Endothelial cell of umbilical vein (primary cell): ENCODE results near the gene TREML1. TPM values are rescaled to one million over a fixed set of nuclear protein-coding genes. Genes with fewer than 3 reads are reported as not detected.

Experiments
- BruUV-seq: library from RNA; stranded (reverse); fragments of 400-500 nt; replicated peaks from 2 replicates; lab custom pipeline; 2021; lab: Mats Ljungman, UMichigan
- CTCF ChIA-PET: fragments of 300-600, 350-600 bp; sonication (Branson Sonifier 250); formaldehyde crosslinking; loops from one replicate; lab custom pipeline; 2021; ENCODE audit warnings: antibody characterized with exemption, inconsistent platforms; lab: Charles Lee
- POLR2A ChIA-PET: fragments of 300-600, 350-600 bp; sonication (Branson Sonifier 250); formaldehyde crosslinking; loops from one replicate; lab custom pipeline; 2021; ENCODE audit warnings: antibody characterized with exemption, inconsistent platforms; lab: Charles Lee
- DNase-seq: peaks from one replicate; pipeline ENCODE4 v3.0.0-alpha.2; 2011; ENCODE audit warnings: low read depth, low spot score
- FAIRE-seq: peaks from 2 replicates; lab custom pipeline; 2011; peaks lifted over from hg19 to GRCh38; lab: Jason Lieb, UNC
- H2AFZ ChIP-seq: 2 replicates; pipeline ENCODE4 v1.6.0; 2012; ENCODE audit warnings: low read depth, low read length, control low read depth, inconsistent platforms
- H3K27ac ChIP-seq: 2 replicates; pipeline ENCODE4 v1.5.1; 2011; ENCODE audit warnings: low read depth, mild to moderate bottlenecking, control low read depth, low read length, moderate library complexity; ENCODE audit not compliant: insufficient read depth
- H3K27me3 ChIP-seq, 2 experiments: 2 replicates each; pipeline versions ENCODE4 v1.6.0 to v1.6.1; 2011; ENCODE audit warnings: low read length in 2 of 2, mixed read lengths in 1 of 2; ENCODE audit not compliant: control insufficient read depth in 2 of 2, insufficient read depth in 2 of 2
- H3K36me3 ChIP-seq, 2 experiments: 2 replicates in 1 of 2; 3 replicates in 1 of 2; pipeline ENCODE4 v1.5.1; 2011; ENCODE audit warnings: low read length in 2 of 2, mild to moderate bottlenecking in 1 of 2, moderate library complexity in 1 of 2; ENCODE audit not compliant: control insufficient read depth in 2 of 2, insufficient read depth in 2 of 2; ENCODE audit errors: extremely low read depth in 1 of 2
- H3K4me1 ChIP-seq: 3 replicates; pipeline ENCODE4 v1.5.1; 2011; ENCODE audit warnings: mild to moderate bottlenecking, low read length; ENCODE audit not compliant: control insufficient read depth, insufficient read depth; ENCODE audit errors: extremely low read depth
- H3K4me2 ChIP-seq: 2 replicates; pipeline ENCODE4 v1.6.1; 2011; ENCODE audit warnings: low read length, control low read depth, mixed read lengths; ENCODE audit not compliant: insufficient read depth
- H3K4me3 ChIP-seq, 3 experiments: fragments of 200-600 bp in 1 of 3; sonication (generic), shearing (Covaris generic) in 1 of 3; replicated peaks in 1 of 3; 2 replicates each; pipeline ENCODE4 v1.5.1; 2011 to 2016; ENCODE audit warnings: control low read depth in 3 of 3, low read length in 3 of 3, mild to moderate bottlenecking in 2 of 3, inconsistent platforms in 1 of 3, low read depth in 1 of 3, moderate library complexity in 1 of 3; ENCODE audit not compliant: insufficient read depth in 1 of 3
- H3K79me2 ChIP-seq: 2 replicates; pipeline ENCODE4 v1.6.0; 2012; ENCODE audit warnings: low read length, inconsistent platforms; ENCODE audit not compliant: control insufficient read depth, insufficient read depth
- H3K9ac ChIP-seq: replicated peaks from 2 replicates; pipeline ENCODE3; 2011; ENCODE audit warnings: low read length, control low read depth; ENCODE audit not compliant: insufficient read depth; ENCODE audit errors: extremely low read depth
- H3K9me1 ChIP-seq: replicated peaks from 3 replicates; pipeline ENCODE4 v1.6.0; 2011; ENCODE audit warnings: mild to moderate bottlenecking, low read length; ENCODE audit not compliant: control insufficient read depth, insufficient read depth; ENCODE audit errors: extremely low read depth
- H3K9me3 ChIP-seq: replicated peaks from 2 replicates; pipeline ENCODE4 v1.5.1; 2012; ENCODE audit warnings: low read length, inconsistent platforms; ENCODE audit not compliant: control insufficient read depth, insufficient read depth
- H4K20me1 ChIP-seq: replicated peaks from 2 replicates; pipeline ENCODE3; 2011; ENCODE audit warnings: mild to moderate bottlenecking, low read length; ENCODE audit not compliant: control insufficient read depth, insufficient read depth; ENCODE audit errors: extremely low read depth
- EZH2 ChIP-seq: IDR thresholded peaks from 2 replicates; pipeline ENCODE4 v1.6.1; 2012; ENCODE audit warnings: borderline replicate concordance, low read depth, mild to moderate bottlenecking, moderate library complexity, low read length, inconsistent platforms; ENCODE audit not compliant: severe bottlenecking
- POLR2AphosphoS5 ChIP-seq: IDR thresholded peaks from 2 replicates; pipeline ENCODE4 v1.6.1; 2012; ENCODE audit warnings: low read depth, mild to moderate bottlenecking, control low read depth, low read length, moderate library complexity; ENCODE audit not compliant: insufficient read depth
- dilution Hi-C: fragments of 300-500 bp; cut with MboI; formaldehyde crosslinking; loops from one replicate; pipeline ENCODE4 v1.15.0; 2019; ENCODE audit warnings: low sequenced_read_pairs; ENCODE audit not compliant: extremely low pct_ligation_motif_present
- intact Hi-C: fragments of 100-400 bp; cut with micrococcal nuclease; formaldehyde crosslinking; loops from one replicate; pipeline ENCODE4 v1.10.0; 2022
- polyA plus RNA-seq, 4 experiments: library from polyadenylated mRNA; depleted of rRNA in 3 of 4; stranded (reverse) in 3 of 4; unstranded in 1 of 4; fragments of >200 nt; gene quantifications; 2 replicates each; pipeline versions ENCODE4 v1.2.1 to v1.2.3, GENCODE V29; 2011 to 2012; ENCODE audit warnings: missing spikeins in 1 of 4
- total RNA-seq: library from RNA; stranded (reverse); gene quantifications from 2 replicates; pipeline ENCODE4 v1.2.3, GENCODE V29; 2021

The TREML1 gene
- total and polyA plus RNA-seq, 2 donors (not counting 3 experiments of a cell fraction or from before 2014, with no cell fraction given): not detected

DNA sequence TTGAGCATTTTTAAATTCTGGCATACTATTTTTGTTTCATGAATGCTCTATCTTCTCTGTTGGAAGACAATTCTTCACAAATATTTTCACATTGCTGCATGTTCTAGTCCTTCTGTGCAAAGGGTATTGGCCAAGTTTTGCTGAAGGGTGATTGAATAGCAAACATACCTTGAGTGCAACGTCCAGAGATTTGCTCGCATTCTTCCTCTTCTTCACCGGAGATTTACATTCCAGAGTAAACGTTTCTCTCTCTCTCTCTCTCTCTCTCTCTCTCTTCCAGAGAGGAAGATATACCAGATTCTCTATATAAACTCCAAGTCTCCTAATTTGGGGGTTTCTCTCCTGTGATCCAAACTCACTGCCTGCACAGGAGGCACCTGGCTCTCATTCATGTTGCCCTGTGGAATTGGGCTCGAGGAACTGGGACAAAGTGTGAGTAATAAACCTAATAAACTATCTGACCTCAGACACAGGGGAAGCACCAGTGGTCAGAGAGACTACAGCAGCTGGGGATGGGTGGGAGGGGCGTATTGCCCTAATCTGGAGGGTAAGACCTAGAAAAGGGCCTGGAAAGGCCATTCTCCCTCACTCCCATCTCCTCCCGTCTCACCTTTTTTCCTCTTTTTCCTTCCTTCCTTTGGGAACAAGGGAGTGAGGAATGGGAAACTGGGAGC is 1.1 kb upstream of the TREML1 start:
- dilution Hi-C loops (no loop called here), intact Hi-C loops (no loop called here)
- CTCF ChIA-PET: no interaction called here
- H3K9ac ChIP-seq: no peak overlapping the region
- no peak overlapping the region for H2AFZ ChIP-seq
- H3K27ac ChIP-seq: no peak overlapping the region
- peaks cover 0 to 2% of the 10 kb centered on the region in 2 experiments for H3K27me3 ChIP-seq
- DNase-seq: no peak
- H3K9me1 ChIP-seq: no peaks in the 10 kb centered on the region
- H3K79me2 ChIP-seq: no peaks in the 10 kb centered on the region
- BruUV-seq: no TSS peak
- H3K4me2 ChIP-seq: no peak overlapping the region
- no peak for FAIRE-seq
- no peaks in the 10 kb centered on the region for H4K20me1 ChIP-seq
- no peak for TF ChIP-seq POLR2AphosphoS5
- H3K4me3 ChIP-seq: no peak overlapping the region
- POLR2A ChIA-PET: no interaction called here
- H3K4me1 ChIP-seq: no peaks in the 10 kb centered on the region
- H3K9me3 ChIP-seq: no peaks in the 10 kb centered on the region
- H3K36me3 ChIP-seq: no peaks in the 10 kb centered on the region

DNA sequence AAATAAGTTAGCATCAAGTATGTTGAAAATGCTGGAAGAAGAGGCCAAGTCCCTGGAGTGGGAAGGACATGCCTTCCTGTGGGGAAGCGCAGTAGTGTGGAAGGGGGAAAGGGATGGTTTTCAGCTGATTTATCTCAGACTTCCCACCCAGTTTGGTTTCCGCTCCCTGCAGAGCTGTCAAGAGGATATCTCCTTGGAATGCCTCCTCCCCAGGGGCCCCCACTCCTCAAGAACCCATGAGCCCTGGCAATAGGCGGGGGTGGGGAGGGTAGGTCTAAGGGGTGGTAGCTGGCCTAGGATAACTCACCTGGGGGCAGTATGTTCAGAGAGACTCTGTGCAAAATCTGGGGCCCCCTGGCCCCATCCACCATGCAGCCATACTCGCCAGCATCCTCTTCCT is 696 bp downstream of the TREML1 start:
- H4K20me1 ChIP-seq: no peaks in the 10 kb centered on the region
- H3K36me3 ChIP-seq: no peaks in the 10 kb centered on the region
- no peak for TF ChIP-seq POLR2AphosphoS5
- no peak for TF ChIP-seq EZH2
- no peaks in the 10 kb centered on the region for H3K9me3 ChIP-seq
- ChIA-PET POLR2A (no interaction called here), CTCF (interaction anchor here (1.0 kb wide), 1 partner anchor 52 kb away, joined by 3 read pairs; no protein-coding TSS in a partner anchor)
- no TSS peak for BruUV-seq
- H3K9me1 ChIP-seq: no peaks in the 10 kb centered on the region
- intact Hi-C loops: no loop called here
- DNase-seq (no peak), FAIRE-seq (no peak)
- no peaks in the 10 kb centered on the region for H3K4me1 ChIP-seq
- H2AFZ ChIP-seq: no peak overlapping the region
- H3K79me2 ChIP-seq: no peaks in the 10 kb centered on the region
- dilution Hi-C loops: no loop called here
- no peak overlapping the region for H3K27ac ChIP-seq
- H3K4me2 ChIP-seq: no peak overlapping the region
- no peak overlapping the region for H3K4me3 ChIP-seq
- H3K27me3 ChIP-seq: peaks cover 0 to 2% of the 10 kb centered on the region in 2 experiments
- H3K9ac ChIP-seq: no peak overlapping the region
